IMR-90 (cell line): ENCODE data around the gene PTCD2. TPM values are rescaled to one million over a fixed set of nuclear protein-coding genes. Genes with fewer than 3 reads are reported as not detected.
A peak's percentile ranks its signal among the peaks of the same experiment; 100 is the strongest.

Experiments
- ATAC-seq: fragments of 200-7000 bp; cut with Tn5 transposase; 2 replicates; pipeline ENCODE4 v1.9.1; 2020; ENCODE audit warnings: low read depth, mild to moderate bottlenecking, moderate library complexity
- BruUV-seq: library from RNA; stranded (reverse); fragments of 400-500 nt; replicated peaks from 2 replicates; lab custom pipeline; 2021; lab: Mats Ljungman, UMichigan
- CTCF ChIA-PET: fragments of 300-600 bp; formaldehyde crosslinking; extraction: SDS; loops from one replicate; lab custom pipeline; 2021; ENCODE audit warnings: antibody characterized with exemption; lab: Yijun Ruan, JAX
- POLR2A ChIA-PET: fragments of 300-600 bp; sonication (Branson Sonifier 250); formaldehyde crosslinking; loops from one replicate; lab custom pipeline; 2022; ENCODE audit warnings: antibody characterized with exemption; ENCODE audit not compliant: unreplicated experiment; lab: Charles Lee
- DNase-seq: peaks from one replicate; pipeline ENCODE4 v3.0.0; 2013
- H2AFZ ChIP-seq: replicated peaks from 2 replicates; pipeline ENCODE3; 2013; ENCODE audit warnings: low read length, mild to moderate bottlenecking; ENCODE audit not compliant: poor library complexity
- H2AK5ac ChIP-seq: 2 replicates; pipeline ENCODE4 v1.6.1; 2013; ENCODE audit warnings: low read depth, low read length, inconsistent platforms
- H2AK9ac ChIP-seq: replicated peaks from 2 replicates; pipeline ENCODE3; 2013; ENCODE audit warnings: mild to moderate bottlenecking, low read depth, low read length, moderate library complexity; ENCODE audit not compliant: poor library complexity
- H2BK120ac ChIP-seq: 2 replicates; pipeline ENCODE4 v1.6.1; 2013; ENCODE audit warnings: low read depth, low read length, inconsistent platforms
- H2BK15ac ChIP-seq: 3 replicates; pipeline ENCODE4 v1.6.1; 2013; ENCODE audit warnings: low read depth, low read length, inconsistent platforms
- H2BK20ac ChIP-seq: 2 replicates; pipeline ENCODE4 v1.6.1; 2013; ENCODE audit warnings: low read depth, mild to moderate bottlenecking, inconsistent platforms, low read length, moderate library complexity
- H2BK5ac ChIP-seq: 2 replicates; pipeline ENCODE4 v1.6.1; 2013; ENCODE audit warnings: mild to moderate bottlenecking, low read depth, low read length, inconsistent platforms; ENCODE audit not compliant: poor library complexity, severe bottlenecking
- H3K14ac ChIP-seq: replicated peaks from 2 replicates; pipeline ENCODE4 v1.6.1; 2013; ENCODE audit warnings: low read depth, low read length, inconsistent platforms
- H3K18ac ChIP-seq: 2 replicates; pipeline ENCODE4 v1.6.1; 2013; ENCODE audit warnings: low read depth, low read length, control low read depth
- H3K23ac ChIP-seq: 2 replicates; pipeline ENCODE4 v1.6.1; 2013; ENCODE audit warnings: low read depth, low read length, inconsistent platforms
- H3K27ac ChIP-seq: 2 replicates; pipeline ENCODE4 v1.5.1; 2013; ENCODE audit warnings: mild to moderate bottlenecking, control low read depth, low read length; ENCODE audit not compliant: insufficient read depth
- H3K27me3 ChIP-seq: 2 replicates; pipeline ENCODE4 v1.6.1; 2013; ENCODE audit warnings: low read length; ENCODE audit not compliant: control insufficient read depth, insufficient read depth
- H3K36me3 ChIP-seq: 2 replicates; pipeline ENCODE4 v1.6.1; 2013; ENCODE audit warnings: low read length, mixed read lengths; ENCODE audit not compliant: control insufficient read depth, insufficient read depth
- H3K4ac ChIP-seq: 2 replicates; pipeline ENCODE4 v1.6.1; 2013; ENCODE audit warnings: low read depth, low read length, inconsistent platforms
- H3K4me1 ChIP-seq: 2 replicates; pipeline ENCODE4 v1.6.1; 2013; ENCODE audit warnings: low read length, mixed read lengths; ENCODE audit not compliant: control insufficient read depth, insufficient read depth
- H3K4me2 ChIP-seq: 2 replicates; pipeline ENCODE4 v1.6.1; 2013; ENCODE audit warnings: low read depth, mild to moderate bottlenecking, control low read depth, low read length, moderate library complexity
- H3K4me3 ChIP-seq: 2 replicates; pipeline ENCODE4 v1.5.1; 2013; ENCODE audit warnings: low read depth, mild to moderate bottlenecking, control low read depth, low read length, moderate library complexity; ENCODE audit not compliant: insufficient read depth
- H3K56ac ChIP-seq: 2 replicates; pipeline ENCODE4 v1.6.1; 2013; ENCODE audit warnings: low read length, inconsistent platforms; ENCODE audit not compliant: insufficient read depth; ENCODE audit errors: extremely low read depth
- H3K79me1 ChIP-seq, 2 experiments: 2 replicates each; pipeline ENCODE4 v1.6.1; 2013; ENCODE audit warnings: low read length in 2 of 2, inconsistent platforms in 1 of 2, low read depth in 1 of 2
- H3K9ac ChIP-seq: 2 replicates; pipeline ENCODE4 v1.6.1; 2013; ENCODE audit warnings: low read depth, low read length, control low read depth
- H3K9me1 ChIP-seq: 2 replicates; pipeline ENCODE4 v1.6.1; 2013; ENCODE audit warnings: low read length, inconsistent platforms; ENCODE audit not compliant: insufficient read depth
- H3K9me3 ChIP-seq: 2 replicates; pipeline ENCODE4 v1.6.1; 2013; ENCODE audit warnings: low read length; ENCODE audit not compliant: control insufficient read depth, insufficient read depth
- H4K20me1 ChIP-seq: 2 replicates; pipeline ENCODE4 v1.6.1; 2013; ENCODE audit warnings: low read length, inconsistent platforms; ENCODE audit not compliant: insufficient read depth
- H4K5ac ChIP-seq: 2 replicates; pipeline ENCODE4 v1.6.1; 2013; ENCODE audit warnings: mild to moderate bottlenecking, low read depth, low read length, control low read depth
- H4K8ac ChIP-seq, 2 experiments: 2 replicates each; pipeline ENCODE4 v1.6.1; 2013; ENCODE audit warnings: low read depth in 2 of 2, low read length in 2 of 2, control low read depth in 1 of 2, inconsistent platforms in 1 of 2
- H4K91ac ChIP-seq: 2 replicates; pipeline ENCODE4 v1.6.1; 2013; ENCODE audit warnings: low read depth, low read length, inconsistent platforms; ENCODE audit not compliant: insufficient read depth
- CEBPB ChIP-seq: IDR thresholded peaks from 2 replicates; pipeline ENCODE4 v1.6.1; 2012; ENCODE audit warnings: low read depth, low read length, improper control_type of control experiment
- CHD1 ChIP-seq: IDR thresholded peaks from 2 replicates; pipeline ENCODE4 v1.6.1; 2012; ENCODE audit warnings: low read depth, low read length, improper control_type of control experiment
- MAZ ChIP-seq: IDR thresholded peaks from 2 replicates; pipeline ENCODE4 v1.6.1; 2012; ENCODE audit warnings: low read depth, mild to moderate bottlenecking, low read length, improper control_type of control experiment, moderate library complexity, borderline replicate concordance
- RCOR1 ChIP-seq: IDR thresholded peaks from 2 replicates; pipeline ENCODE4 v1.6.1; 2012; ENCODE audit warnings: mild to moderate bottlenecking, low read length, improper control_type of control experiment; ENCODE audit not compliant: insufficient replicate concordance
- SMC3 ChIP-seq: fragments of 150-350 bp; IDR thresholded peaks from 2 replicates; pipeline ENCODE4 v1.6.1; 2016; ENCODE audit warnings: low read depth, mild to moderate bottlenecking, antibody characterized with exemption, low read length, moderate library complexity
- WGBS, 2 experiments: methylation state at CpG; one replicate each; pipeline versions ENCODE4 v1.1.5 to v1.1.7; 2013; ENCODE audit warnings: missing lambda C conversion rate in 2 of 2; ENCODE audit not compliant: insufficient read length in 1 of 2; ENCODE audit errors: extremely low coverage in 2 of 2; 5-methylcytosine and 5-hydroxymethylcytosine counted together
- dilution Hi-C: fragments of 300-500 bp; cut with HindIII; formaldehyde crosslinking; loops from one replicate; pipeline ENCODE4 v1.14.3; 2018; ENCODE audit warnings: low sequenced_read_pairs; ENCODE audit not compliant: unreplicated experiment
- in situ Hi-C: fragments of 300-500 bp; cut with MboI; formaldehyde crosslinking; loops from 3 replicates; pipeline ENCODE4 v1.14.3; 2019; ENCODE audit warnings: low sequenced_read_pairs, inconsistent platforms, mixed read lengths
- intact Hi-C: fragments of 100-400 bp; cut with micrococcal nuclease; formaldehyde crosslinking; loops from 2 replicates; pipeline ENCODE4 v1.10.0; 2022
- polyA plus RNA-seq, 3 experiments: library from polyadenylated mRNA; depleted of rRNA; stranded (reverse); fragments of >200 nt; gene quantifications; 2 replicates each; pipeline ENCODE4 v1.2.3, GENCODE V29; 2012; ENCODE audit warnings: low replicate concordance in 1 of 3
- total RNA-seq: library from RNA; depleted of rRNA; stranded (reverse); fragments of >200 nt; gene quantifications from 2 replicates; pipeline ENCODE4 v1.2.3, GENCODE V29; 2012
- TF ChIP-seq, protein P1 (sequence below): conservative IDR thresholded peaks from 2 replicates; pipeline ENCODE4 v1.5.1; 2012; ENCODE audit warnings: mild to moderate bottlenecking, low read depth, low read length, improper control_type of control experiment
- TF ChIP-seq, protein P2 (sequence below): fragments of 150-350 bp; IDR thresholded peaks from 2 replicates; pipeline ENCODE4 v1.6.1; 2016; ENCODE audit warnings: low read depth, mild to moderate bottlenecking, low read length, moderate library complexity, borderline replicate concordance

Gene PTCD2
- total and polyA plus RNA-seq, 2 of the 4 experiments (the other 2 are of a cell fraction): 6.5 to 9.9 TPM

DNA sequence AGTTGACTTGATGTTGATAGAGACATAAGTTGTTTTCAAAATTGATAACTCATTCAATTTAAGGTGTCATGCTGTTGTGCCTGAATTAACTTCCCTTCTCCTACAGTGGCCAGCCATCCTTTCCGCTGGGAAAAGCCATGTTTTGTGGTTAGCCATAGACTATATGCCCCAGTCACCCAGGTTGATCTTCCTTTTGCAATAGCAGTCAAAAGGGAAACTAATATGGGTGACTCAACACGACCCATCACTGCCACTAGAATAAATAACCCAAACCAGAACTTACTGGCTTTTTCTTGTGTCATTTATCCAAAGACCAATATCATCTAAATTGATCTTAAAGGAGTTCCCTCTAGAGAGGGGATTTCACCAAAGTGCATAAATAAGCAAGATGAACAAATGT lies 87.4 kb downstream of the PTCD2 start:
- BruUV-seq: no TSS peak
- H2AFZ ChIP-seq: no peak overlapping the region
- no peak overlapping the region for H3K4me3 ChIP-seq
- H3K79me1 ChIP-seq: no peaks in the 10 kb centered on the region
- H4K20me1 ChIP-seq: no peaks in the 10 kb centered on the region
- WGBS, 2 experiments: no CpG with 5 or more reads among the region's 2 CpGs
- H3K18ac ChIP-seq: no peak overlapping the region
- no peak overlapping the region for H2BK20ac ChIP-seq
- H2AK9ac ChIP-seq: no peak overlapping the region
- ChIA-PET POLR2A (no interaction called here), CTCF (no interaction called here)
- H2AK5ac ChIP-seq: peak overlapping the region; percentile 27; the same call in 1 of the 2 replicates
- H4K91ac ChIP-seq: no peak overlapping the region
- no peak overlapping the region for H3K23ac ChIP-seq
- H2BK5ac ChIP-seq: no peak overlapping the region
- no peaks in the 10 kb centered on the region for H3K9me3 ChIP-seq
- H3K36me3 ChIP-seq: no peaks in the 10 kb centered on the region
- H4K5ac ChIP-seq: no peak overlapping the region
- DNase-seq (peak; percentile 47), ATAC-seq (0 out of 2 replicates have a peak, but pooled peaks have one; percentile 8)
- intact Hi-C loops: no loop called here
- no peak overlapping the region for H4K8ac ChIP-seq
- no peak overlapping the region for H3K56ac ChIP-seq
- H3K14ac ChIP-seq: no peak overlapping the region
- in situ Hi-C loops: no loop called here
- no peaks in the 10 kb centered on the region for H3K27me3 ChIP-seq
- peaks cover 9% of the 10 kb centered on the region for H3K4me1 ChIP-seq
- TF ChIP-seq CHD1 (no peak), MAZ (no peak), SMC3 (no peak), CEBPB (peak; percentile 43; the same call in 1 of the 2 replicates), RCOR1 (no peak)
- TF ChIP-seq, protein P1, sequence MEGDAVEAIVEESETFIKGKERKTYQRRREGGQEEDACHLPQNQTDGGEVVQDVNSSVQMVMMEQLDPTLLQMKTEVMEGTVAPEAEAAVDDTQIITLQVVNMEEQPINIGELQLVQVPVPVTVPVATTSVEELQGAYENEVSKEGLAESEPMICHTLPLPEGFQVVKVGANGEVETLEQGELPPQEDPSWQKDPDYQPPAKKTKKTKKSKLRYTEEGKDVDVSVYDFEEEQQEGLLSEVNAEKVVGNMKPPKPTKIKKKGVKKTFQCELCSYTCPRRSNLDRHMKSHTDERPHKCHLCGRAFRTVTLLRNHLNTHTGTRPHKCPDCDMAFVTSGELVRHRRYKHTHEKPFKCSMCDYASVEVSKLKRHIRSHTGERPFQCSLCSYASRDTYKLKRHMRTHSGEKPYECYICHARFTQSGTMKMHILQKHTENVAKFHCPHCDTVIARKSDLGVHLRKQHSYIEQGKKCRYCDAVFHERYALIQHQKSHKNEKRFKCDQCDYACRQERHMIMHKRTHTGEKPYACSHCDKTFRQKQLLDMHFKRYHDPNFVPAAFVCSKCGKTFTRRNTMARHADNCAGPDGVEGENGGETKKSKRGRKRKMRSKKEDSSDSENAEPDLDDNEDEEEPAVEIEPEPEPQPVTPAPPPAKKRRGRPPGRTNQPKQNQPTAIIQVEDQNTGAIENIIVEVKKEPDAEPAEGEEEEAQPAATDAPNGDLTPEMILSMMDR: no peak
- TF ChIP-seq, protein P2, sequence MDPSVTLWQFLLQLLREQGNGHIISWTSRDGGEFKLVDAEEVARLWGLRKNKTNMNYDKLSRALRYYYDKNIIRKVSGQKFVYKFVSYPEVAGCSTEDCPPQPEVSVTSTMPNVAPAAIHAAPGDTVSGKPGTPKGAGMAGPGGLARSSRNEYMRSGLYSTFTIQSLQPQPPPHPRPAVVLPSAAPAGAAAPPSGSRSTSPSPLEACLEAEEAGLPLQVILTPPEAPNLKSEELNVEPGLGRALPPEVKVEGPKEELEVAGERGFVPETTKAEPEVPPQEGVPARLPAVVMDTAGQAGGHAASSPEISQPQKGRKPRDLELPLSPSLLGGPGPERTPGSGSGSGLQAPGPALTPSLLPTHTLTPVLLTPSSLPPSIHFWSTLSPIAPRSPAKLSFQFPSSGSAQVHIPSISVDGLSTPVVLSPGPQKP: no peak
- H2BK120ac ChIP-seq: peak overlapping the region; percentile 7; the same call in 1 of the 2 replicates
- no peak overlapping the region for H3K27ac ChIP-seq
- H3K4me2 ChIP-seq: no peak overlapping the region
- 0 out of 3 replicates have a peak overlapping the region, but pooled peaks have one; percentile 58 for H2BK15ac ChIP-seq
- no peak overlapping the region for H3K9ac ChIP-seq
- H3K9me1 ChIP-seq: no peaks in the 10 kb centered on the region
- no peak overlapping the region for H3K4ac ChIP-seq
- dilution Hi-C loops: no loop called here
